Left lung (tissue), 10 donors: Measurements from ENCODE around the gene SLC32A1. TPM values are rescaled to one million over a fixed set of nuclear protein-coding genes. Genes with fewer than 3 reads are reported as not detected.

Experiments used
- ATAC-seq: fragments of 200-7000 bp; cut with Tn5 transposase; one replicate; pipeline ENCODE4 v1.9.1; 2020; ENCODE audit warnings: moderate library complexity
- DNase-seq, 4 donors: peaks; one replicate each; pipeline ENCODE4 v3.0.0-alpha.2; 2013 to 2020
- H3K27ac ChIP-seq, 2 donors: fragments of 200-600 bp; sonication (generic) in 1 of 2; one replicate each; pipeline versions ENCODE4 v1.5.0 to v1.8.0; 2020 to 2021
- H3K27me3 ChIP-seq, 2 donors: fragments of 200-600 bp; sonication (generic) in 1 of 2; one replicate each; pipeline versions ENCODE4 v1.5.0 to v1.8.0; 2020 to 2021
- H3K36me3 ChIP-seq, 2 donors: fragments of 200-600 bp; sonication (generic) in 1 of 2; one replicate each; pipeline versions ENCODE4 v1.5.0 to v1.8.0; 2020 to 2021
- H3K4me1 ChIP-seq, 2 donors: fragments of 200-600 bp; one replicate each; pipeline ENCODE4 v1.8.0; 2021
- H3K4me3 ChIP-seq, 2 donors: fragments of 200-600 bp; sonication (generic) in 1 of 2; one replicate each; pipeline versions ENCODE4 v1.5.0 to v1.8.0; 2020 to 2021; ENCODE audit warnings: mild to moderate bottlenecking in 1 of 2
- H3K9me3 ChIP-seq, 2 donors: fragments of 200-600 bp; sonication (generic) in 1 of 2; one replicate each; pipeline versions ENCODE4 v1.5.0 to v1.8.0; 2020 to 2021
- intact Hi-C, 2 donors: fragments of 100-400 bp; cut with DNase I; formaldehyde crosslinking; loops; one replicate each; pipeline versions ENCODE4 v1.11.2 to v1.14.2; 2022
- polyA plus RNA-seq, 6 donors: library from polyadenylated mRNA; unstranded; fragments of 120-200 nt; gene quantifications; one replicate each; pipeline ENCODE4 v1.2.1, GENCODE V29; 2013; ENCODE audit not compliant: insufficient read length in 6 of 6
- total RNA-seq, 2 donors: library from RNA; stranded (reverse); fragmentation: NEBNext Ultra II Directional; extraction: Animal tissue kit (Norgen Biotek cat#: 25700); gene quantifications; one replicate each; pipeline ENCODE4 v1.2.1, GENCODE V29; 2021
- TF ChIP-seq, protein P1 (sequence below), 2 donors: fragments of 200-600 bp; sonication (generic) in 1 of 2; IDR thresholded peaks; one replicate each; pipeline versions ENCODE4 v1.5.0 to v1.8.0; 2021; ENCODE audit warnings: antibody characterized with exemption in 2 of 2
- donor health status: DM: no; HTN: yes; CAD: no.
- donor health status: DM: no; HTN: no; CAD: no.

Gene SLC32A1
- total and polyA plus RNA-seq, 8 donors: not detected

DNA sequence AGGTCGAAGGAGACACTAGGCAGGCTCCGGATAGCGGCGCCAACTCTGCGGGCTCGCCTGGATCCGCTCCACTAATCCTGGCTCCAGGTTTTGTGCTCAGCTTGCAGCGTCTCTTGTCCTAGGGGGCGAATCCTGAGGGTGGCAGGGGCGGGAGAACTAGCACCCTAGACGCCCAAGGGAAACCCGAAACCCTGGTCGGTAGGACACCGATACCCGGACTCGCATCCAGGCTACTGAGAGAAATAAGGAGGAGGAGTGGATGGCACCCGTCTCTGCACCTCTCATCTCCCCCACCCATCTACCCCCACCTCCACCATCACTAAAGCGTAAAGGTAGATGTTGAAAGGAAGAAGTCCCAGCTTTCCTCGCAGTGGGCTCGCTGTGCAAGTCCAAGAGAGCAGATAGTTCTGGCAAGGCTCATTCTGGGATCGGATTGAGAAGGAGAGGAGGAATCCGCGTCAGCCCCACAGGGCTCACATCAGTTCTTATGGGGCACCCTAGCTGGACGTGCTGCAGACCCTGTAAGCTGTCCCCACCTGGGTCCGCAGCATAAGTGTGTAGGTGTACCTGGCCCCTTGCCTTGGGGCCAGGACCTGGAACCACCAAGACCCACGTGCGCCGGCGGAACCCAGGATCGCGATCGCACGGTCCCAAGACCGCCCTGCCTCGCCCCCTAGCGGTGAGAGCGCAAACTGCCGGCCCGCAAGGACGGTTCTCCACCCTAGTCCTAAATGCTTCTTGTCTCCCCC is 6.9 kb downstream of the SLC32A1 start:
- Histone ChIP-seq H3K9me3 (no peaks in the 10 kb centered on the region), H3K27me3 (peaks cover 87 to 100% of the 10 kb centered on the region in 2 donors), H3K4me1 (peaks cover 0 to 14% of the 10 kb centered on the region in 2 donors), H3K36me3 (no peaks in the 10 kb centered on the region), H3K27ac (no peak overlapping the region), H3K4me3 (no peak overlapping the region)
- intact Hi-C loops: loop anchor here in 1 of 2 donors (5.0 kb wide), 1 partner anchor 84 kb away; no protein-coding TSS in a partner anchor
- DNase-seq (peak in 3 of 4 donors; percentile 60 to 95 (median 64)), ATAC-seq (peak; percentile 90)
- TF ChIP-seq, protein P1, sequence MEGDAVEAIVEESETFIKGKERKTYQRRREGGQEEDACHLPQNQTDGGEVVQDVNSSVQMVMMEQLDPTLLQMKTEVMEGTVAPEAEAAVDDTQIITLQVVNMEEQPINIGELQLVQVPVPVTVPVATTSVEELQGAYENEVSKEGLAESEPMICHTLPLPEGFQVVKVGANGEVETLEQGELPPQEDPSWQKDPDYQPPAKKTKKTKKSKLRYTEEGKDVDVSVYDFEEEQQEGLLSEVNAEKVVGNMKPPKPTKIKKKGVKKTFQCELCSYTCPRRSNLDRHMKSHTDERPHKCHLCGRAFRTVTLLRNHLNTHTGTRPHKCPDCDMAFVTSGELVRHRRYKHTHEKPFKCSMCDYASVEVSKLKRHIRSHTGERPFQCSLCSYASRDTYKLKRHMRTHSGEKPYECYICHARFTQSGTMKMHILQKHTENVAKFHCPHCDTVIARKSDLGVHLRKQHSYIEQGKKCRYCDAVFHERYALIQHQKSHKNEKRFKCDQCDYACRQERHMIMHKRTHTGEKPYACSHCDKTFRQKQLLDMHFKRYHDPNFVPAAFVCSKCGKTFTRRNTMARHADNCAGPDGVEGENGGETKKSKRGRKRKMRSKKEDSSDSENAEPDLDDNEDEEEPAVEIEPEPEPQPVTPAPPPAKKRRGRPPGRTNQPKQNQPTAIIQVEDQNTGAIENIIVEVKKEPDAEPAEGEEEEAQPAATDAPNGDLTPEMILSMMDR (IDR thresholded peaks at IDR 0.05): peak; percentile 95 to 96

GRCh38 chr20:38731738-38732113 is 7.4 kb downstream of the SLC32A1 start:
- DNase-seq (no peak), ATAC-seq (no peak)
- intact Hi-C loops: loop anchor here in 1 of 2 donors (5.0 kb wide), 1 partner anchor 84 kb away; no protein-coding TSS in a partner anchor
- Histone ChIP-seq H3K27ac (no peak overlapping the region), H3K4me3 (no peak overlapping the region), H3K9me3 (no peaks in the 10 kb centered on the region), H3K4me1 (peaks cover 0 to 14% of the 10 kb centered on the region in 2 donors), H3K27me3 (peaks cover 81 to 100% of the 10 kb centered on the region in 2 donors), H3K36me3 (no peaks in the 10 kb centered on the region)
- TF ChIP-seq, protein P1 (IDR thresholded peaks at IDR 0.05): no peak

DNA sequence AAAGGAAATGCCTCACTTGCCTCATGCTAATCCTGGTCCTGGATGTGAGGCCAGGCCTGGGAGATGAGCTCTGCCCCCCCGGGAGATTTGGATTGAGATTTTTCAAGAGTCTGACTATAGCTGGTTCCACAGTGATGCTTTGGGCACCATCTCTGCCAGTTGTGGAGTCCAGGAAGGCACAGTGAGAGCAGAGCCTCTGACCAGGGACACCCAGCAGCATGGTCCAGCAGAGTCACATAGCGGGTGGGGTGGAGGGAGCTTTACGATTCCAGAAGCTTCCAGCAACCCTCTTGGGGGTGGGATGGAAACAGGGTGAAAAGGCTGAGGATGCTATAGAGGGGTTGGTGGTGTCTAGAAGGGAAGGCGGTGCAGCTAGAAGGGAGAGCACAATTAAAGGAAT is 8.7 kb downstream of the SLC32A1 start:
- H3K27ac ChIP-seq: no peak overlapping the region
- TF ChIP-seq, protein P1 (IDR thresholded peaks at IDR 0.05): no peak
- no peak for DNase-seq
- no peak for ATAC-seq
- intact Hi-C loops: loop anchor here in 1 of 2 donors (5.0 kb wide), 1 partner anchor 86 kb away; no protein-coding TSS in a partner anchor
- H3K9me3 ChIP-seq: no peaks in the 10 kb centered on the region
- no peak overlapping the region for H3K4me3 ChIP-seq
- H3K27me3 ChIP-seq: peaks cover 69 to 100% of the 10 kb centered on the region in 2 donors
- no peaks in the 10 kb centered on the region for H3K36me3 ChIP-seq
- peaks cover 0 to 14% of the 10 kb centered on the region in 2 donors for H3K4me1 ChIP-seq

- Histone ChIP-seq H3K36me3 (no peaks in the 10 kb centered on the region), H3K4me3 (no peak overlapping the region), H3K27ac (no peak overlapping the region), H3K4me1 (peaks cover 0 to 13% of the 10 kb centered on the region in 2 donors), H3K27me3 (peaks cover 47 to 92% of the 10 kb centered on the region in 2 donors), H3K9me3 (no peaks in the 10 kb centered on the region)
- TF ChIP-seq, protein P1 (IDR thresholded peaks at IDR 0.05): no peak
- ATAC-seq: no peak
- intact Hi-C loops: no loop called here
- DNase-seq: no peak
Measured at GRCh38 chr20:38735172-38735571, 10.9 kb downstream of the SLC32A1 start.

DNA sequence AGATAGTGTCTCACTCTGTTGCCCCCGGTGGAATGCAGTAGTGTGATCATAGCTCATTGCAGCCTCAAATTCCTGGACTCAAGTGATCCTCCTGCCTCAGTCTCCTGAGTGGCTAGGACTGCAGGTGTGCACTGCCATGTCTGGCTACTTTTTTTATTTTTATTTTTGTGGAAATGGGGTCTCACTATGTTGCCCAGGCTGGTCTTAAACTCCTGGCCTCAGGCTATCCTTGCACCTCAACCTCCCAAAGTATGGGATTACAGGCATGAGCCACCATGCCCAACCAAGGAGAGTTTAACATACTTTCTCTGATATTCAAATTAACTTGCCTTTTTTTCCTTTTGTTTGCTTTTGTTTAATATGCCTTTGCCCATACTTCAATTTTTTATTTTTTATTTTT is 13.6 kb downstream of the SLC32A1 start:
- Histone ChIP-seq H3K4me3 (no peak overlapping the region), H3K36me3 (no peaks in the 10 kb centered on the region), H3K4me1 (no peaks in the 10 kb centered on the region), H3K9me3 (no peaks in the 10 kb centered on the region), H3K27me3 (peaks cover 26 to 88% of the 10 kb centered on the region in 2 donors), H3K27ac (no peak overlapping the region)
- TF ChIP-seq, protein P1 (IDR thresholded peaks at IDR 0.05): no peak
- no peak for ATAC-seq
- no peak for DNase-seq
- intact Hi-C loops: no loop called here
